RPMI8226 (cell line): ENCODE results near the gene UBE2J2.
"Not testable (repeated sequence)": the region's sequence is repeated elsewhere in the genome, so short reads cannot be mapped to it uniquely, and the experiment has no call there.

ENCODE experiments used
- DNase-seq: peaks from one replicate; pipeline ENCODE4 v3.0.0-alpha.2; 2015

The UBE2J2 gene

DNA sequence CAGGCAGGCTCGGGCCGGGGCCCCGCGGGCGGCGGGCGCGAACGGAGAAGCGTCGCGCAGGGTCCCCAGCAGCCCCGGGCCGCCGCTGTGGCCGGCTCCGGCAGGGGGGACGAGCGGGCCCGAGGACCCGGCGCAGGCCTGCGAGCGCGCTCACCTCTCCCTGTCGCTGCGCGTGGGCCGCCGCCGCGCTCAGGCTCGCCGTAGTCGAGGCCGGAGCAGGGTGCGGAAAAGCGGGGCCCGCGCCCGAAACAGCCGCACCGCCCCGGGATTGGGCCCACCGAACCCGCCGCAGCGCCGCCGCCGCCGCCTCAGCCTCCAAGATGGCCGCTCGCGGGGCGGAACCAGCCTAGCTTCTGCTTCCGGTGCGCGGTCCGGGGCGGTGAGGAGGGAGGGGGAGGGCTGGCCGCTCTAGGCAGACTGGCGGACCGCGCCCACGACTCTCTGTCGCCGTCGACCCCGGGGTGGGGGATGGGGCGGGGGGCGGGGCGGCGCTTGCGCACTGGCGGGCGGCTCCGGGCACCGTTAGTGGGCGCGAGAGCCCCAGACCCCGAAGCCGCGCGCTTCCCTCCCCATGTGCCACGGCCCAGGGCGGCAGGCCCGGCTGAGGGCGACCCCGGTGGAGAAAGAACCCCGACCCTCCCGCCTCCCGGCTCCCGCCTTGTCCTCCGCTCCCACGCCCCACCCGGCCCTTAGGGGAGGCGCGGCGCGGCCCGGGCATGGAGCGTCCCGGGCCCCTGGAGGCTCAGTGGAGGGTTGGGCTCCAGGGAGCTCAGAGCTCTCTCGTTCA, at the start of gene UBE2J2:
UBE2J2 (minus strand) TSS at position 343 of the 787 bp plus-strand sequence. CDS start 5,862 bp downstream, outside the sequence.
- DNase-seq = peak; percentile 96

DNA sequence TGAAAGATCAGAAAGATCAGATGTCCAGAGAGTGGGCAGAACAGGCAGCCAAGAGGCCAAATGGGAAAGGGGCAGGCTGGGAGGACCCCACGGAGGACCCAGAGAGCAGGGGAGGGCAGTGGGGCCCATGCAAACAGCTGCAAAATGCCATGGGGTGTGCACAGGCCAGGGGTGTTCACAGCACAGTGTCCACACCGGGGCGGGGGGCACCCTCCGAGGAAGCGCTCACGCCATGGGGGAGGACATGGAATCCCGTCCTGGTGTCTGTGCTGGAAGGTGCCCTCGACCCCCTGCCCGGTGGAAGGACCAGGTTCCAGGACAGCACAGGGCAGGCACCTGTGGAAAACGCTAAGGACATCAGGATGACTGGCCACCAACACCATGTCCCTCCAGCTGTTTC, 49.3 kb upstream of the UBE2J2 start:
- DNase-seq = no peak

DNA sequence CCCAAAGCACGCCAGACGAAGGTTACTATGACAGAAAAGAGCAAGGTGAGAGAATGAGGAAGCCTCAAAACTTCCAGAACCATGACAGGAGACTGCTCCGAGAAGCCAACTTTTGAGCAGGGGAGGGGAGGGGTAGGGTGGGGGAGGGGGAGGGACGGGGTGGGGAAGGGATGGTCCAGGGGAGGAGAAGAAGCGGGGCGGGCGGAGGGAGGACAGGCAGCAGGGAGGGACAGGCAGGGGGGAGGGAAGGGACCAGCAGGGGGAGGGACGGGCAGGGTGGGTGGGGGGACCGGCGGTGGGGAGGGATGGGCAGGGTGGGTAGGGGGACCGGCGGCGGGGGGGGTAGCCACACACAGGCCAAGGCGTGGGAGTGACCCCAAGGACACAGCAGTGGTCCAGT, 48.8 kb upstream of the UBE2J2 start:
- no peak for DNase-seq

DNA sequence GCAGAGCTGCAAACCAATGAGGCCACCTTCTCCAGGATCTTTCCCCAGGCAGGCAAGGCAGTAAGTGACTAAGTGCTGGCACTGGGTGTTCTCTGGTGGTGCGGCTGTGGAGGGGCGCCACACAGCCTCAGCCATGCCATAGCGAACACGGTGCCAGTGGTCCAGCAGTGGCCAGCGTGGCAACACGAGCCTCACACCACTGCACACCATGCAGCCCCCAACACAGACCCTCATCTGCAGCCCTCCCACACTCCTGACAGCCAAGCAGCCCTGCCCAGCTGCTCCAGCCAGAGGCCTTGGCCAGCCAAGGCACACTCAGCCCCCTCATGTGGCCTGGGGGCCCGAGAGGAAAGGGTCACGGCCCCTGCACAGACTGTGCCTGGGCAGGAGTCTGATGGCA, 47.8 kb upstream of the UBE2J2 start:
- DNase-seq = no peak

DNA sequence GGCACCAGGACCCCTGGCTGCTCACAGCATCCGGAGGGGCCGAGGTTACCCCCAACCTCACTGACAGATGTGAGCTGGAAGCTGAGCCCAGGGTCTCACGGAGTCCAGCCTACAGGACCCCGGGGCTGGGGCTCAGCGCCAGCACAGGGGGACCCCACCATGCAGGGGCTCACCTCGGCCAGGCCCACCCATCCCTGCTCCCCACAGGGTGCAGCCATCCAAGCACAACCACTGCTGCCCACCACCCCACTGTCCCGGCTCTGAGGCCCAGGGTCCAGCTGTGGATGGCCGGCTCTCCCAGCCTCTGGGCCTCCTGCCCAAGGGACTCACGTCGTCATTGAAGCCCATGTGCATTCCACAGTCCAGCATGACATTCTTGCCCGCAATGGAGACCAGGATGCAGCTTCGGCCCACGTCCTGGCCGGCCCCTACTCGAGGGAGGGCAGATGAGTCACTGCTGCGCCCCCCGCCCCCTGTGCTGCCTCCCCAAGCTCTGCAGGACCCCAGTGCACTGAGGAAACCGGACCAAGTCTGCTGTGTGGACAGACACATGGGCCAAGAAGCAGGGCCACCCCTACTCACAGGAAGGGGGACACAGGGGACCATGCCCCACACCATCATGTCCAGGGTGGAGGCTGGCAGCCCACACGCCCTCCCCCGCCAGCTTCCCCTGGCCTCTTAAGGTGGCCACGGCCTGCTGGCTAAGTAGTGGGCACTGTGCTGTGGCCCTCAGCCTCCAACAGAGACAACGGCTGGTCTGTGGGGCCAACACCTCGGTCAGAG, 47.2 kb upstream of the UBE2J2 start:
- no peak for DNase-seq

DNA sequence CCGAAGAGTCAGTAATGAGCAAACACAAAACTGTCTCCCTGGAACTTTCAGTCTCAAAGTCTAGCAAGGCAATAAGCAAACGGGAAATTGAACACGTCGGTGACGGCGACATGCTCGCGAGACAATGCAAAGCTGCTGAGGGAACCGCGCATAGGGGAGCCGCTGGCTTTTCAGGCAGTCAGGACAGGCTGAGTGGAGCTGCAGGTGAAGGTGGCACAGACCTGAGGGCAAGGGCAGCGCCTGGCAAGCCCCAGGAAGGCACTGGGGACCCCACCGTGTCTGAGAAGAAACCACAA, 45.9 kb upstream of the UBE2J2 start:
- DNase-seq = no peak

DNA sequence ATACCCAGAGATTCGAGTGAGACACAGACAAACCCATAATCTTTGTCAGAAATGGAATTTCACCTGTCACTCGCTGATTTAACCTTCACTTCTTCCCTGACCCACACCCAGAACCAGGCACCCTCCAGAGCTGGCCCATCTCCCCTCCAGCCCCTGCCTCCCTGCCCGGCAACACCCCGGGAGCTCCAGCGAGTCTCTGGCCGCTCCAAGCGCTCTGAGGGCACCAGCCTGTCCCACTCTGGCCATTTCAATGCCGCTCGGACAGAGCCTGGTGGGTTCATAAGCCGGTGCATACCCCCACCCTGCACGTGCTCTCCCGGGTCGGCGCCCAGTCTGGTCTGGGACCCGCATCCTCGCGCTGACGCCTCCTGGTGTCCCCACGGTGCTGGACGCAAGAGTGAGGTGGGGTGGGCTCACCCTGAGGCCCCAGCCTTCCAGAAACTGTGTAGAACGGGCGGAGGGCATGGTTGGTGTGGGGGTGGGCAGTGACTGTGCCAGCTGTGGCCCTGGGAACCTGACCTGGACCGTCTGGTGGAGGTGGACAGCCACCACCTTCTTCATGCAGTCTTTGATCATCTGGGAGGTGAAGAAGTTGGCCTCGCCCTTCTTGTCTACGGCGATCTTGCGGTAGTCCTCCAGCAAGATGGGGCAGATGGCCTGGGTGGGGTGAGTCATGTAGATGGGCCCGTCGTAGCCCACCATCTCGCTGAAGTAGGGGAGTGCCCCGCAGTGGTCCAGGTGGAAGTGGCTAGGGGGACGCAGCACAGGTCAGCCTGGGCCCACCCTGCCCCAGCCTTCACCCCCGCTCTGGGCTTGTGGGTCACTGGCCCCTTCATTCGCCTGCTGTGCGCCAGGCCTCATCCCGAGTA, 45.4 kb upstream of the UBE2J2 start:
- DNase-seq = no peak

DNA sequence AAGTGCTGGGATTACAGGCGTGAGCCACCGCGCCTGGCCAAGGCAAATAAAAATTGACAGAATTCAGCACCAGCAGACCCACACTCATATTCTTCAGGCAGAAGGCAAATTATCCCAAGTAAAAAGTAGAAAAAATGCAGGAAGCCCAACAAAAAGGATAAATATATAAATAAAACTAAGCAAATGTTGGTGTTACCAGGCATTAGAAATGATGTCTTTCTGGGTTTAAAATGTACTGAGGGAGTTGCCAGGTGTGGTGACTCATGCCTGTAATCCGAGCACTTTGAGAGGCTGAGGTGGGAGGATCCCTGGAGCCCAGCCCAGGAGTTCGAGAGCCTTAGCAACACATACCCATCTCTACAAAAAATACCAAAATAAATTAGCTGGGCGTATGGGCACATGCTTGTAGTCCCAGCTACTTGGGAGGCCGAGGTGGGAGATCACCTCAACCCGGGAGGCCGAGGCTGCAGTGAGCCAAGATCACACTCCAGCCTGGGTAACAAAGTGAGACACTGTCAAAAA, 44.5 kb upstream of the UBE2J2 start:
- no peak for DNase-seq

DNA sequence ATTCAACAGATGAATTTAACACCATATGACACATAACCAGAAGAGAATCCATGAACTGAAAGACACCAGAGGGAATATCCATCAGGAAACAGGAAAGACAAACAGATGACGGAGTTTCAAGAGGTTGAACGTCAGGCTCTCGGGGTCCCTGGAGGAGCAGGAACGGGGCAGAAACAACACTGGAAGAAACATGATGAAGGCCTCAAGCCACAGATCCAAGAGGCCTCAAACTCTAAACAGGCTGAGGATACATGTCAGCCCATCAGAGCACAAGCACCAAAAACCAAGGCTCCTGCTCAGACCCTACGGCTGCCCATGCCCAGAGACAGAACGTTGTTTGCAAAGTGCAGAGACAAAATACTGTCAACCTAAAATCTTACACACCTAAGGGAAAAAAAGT, 43.8 kb upstream of the UBE2J2 start:
- no peak for DNase-seq

DNA sequence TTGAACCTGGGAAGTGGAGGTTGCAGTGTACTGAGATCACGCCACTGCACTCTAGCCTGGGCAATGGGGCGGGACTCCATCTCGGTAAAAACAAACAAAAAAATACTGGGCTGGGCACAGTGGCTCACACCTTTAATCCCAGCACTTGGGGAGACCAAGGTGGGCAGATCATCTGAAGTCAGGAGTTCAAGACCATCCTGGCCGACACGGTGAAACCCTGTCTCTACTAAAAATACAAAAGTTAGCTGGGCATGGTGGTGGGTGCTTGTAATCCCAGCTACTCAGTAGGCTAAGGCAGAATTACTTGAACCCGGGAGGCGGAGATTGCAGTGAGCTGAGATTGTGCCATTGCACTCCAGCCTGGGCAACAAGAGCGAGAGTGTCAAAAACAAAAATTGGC, 42.5 kb upstream of the UBE2J2 start:
- not testable (repeated sequence) for DNase-seq

DNA sequence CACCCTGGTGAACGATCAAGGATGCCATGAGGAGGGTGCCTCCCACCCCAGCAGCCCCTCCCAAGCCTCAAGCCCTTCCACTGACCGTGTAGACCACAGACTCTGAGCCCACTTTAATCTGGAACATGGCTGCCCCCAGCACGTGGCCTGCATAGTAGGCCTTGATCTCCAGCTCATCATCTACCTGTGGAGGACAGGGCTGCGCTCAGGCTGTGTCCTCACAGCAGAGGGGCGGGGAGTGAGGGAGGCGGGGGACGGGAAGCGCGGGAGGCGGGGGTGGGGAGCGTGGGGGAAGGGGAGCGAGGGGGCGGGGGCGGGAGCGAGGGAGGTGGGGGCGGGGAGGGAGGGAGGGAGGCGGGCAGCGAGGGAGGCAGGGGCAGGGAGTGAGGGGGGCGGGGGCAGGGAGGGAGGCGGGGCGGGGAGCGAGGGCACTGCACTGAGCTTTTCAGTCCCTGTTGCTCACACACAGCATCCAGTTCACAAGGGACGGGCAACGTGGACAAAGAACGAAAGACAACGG, 41.8 kb upstream of the UBE2J2 start:
- DNase-seq = no peak

DNA sequence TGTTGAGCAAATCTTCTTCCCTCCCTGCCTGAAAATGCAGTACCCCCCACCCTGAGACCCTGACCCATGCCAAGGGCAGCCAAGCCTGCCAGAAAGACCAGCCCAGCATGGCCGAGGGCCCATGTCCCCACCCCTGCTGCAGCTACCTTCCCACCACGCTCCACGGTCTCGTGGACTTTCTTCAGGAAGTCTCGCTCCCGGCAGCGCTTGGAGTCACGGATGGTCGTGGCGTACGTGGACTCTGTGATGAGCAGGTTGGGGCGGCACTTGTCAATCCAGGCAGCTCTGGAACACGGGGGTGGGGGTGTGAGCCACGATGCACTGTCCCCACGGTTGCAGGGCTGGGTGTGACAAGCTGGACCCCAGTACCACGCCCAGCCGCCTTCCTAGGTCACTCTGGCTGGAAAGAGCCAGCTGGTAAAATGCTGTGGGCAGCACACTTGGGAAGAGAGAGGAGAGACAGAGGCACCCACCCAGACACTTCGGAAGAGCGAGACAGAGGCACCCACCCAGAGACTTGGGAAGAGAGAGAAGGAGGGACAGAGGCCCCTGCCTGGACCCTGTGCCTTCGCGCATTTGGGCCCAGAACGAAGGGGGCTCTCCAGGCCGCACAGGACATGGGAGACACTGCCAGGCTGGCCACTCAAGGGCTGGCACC, 41.2 kb upstream of the UBE2J2 start:
- DNase-seq = no peak

DNA sequence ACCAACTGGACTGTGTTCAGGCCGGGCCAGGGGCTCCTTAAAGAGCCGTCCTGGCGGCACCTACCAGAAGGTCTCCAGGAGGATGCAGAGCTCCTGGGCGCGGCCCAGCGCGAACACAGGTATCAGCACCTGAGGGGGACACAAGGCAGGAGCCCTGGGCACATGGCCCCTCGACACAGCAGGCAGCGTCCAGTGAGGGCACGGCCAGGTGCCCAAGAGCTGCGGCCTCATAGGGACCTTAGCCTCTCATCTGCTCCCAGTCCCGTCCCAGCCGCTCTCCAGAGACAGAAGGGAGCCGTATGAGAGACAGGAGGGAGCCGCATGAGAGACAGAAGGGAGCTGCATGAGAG, 40.6 kb upstream of the UBE2J2 start:
- DNase-seq = no peak

DNA sequence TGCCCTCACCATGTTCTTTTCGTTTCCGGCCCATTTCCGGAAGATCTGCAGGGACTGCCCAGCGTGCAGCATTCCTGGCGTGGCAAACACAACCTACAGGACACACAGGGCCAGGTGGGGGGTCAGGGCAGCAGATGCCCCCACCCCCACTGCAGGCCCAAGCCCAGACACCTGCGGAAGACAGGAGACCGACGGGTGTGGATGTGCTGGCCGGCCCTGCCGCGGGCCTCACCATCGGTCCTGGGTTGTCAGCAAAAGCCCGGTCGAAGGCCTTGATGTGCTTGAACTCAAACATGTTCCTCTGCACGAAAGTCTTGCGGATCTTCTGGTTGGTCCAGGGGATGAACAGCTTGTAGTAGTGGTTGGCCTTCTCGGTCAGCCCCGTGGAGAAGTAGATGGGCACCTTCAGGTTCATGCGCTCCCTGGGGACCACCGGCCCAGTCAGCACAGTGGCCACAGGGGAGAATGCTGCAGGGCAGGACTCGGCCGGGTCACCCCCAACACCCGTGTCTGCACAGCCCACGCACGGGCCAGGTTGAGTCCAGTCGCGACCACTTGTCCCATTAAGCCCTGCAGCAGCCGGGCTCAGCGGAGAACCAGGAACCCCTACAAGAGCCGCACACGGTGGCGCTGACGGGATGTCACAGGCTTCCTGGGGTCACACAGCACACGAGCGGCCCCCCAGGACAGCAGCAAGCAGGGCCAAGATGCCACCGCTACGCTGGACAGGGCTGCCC, 40.0 kb upstream of the UBE2J2 start:
- no peak for DNase-seq

DNA sequence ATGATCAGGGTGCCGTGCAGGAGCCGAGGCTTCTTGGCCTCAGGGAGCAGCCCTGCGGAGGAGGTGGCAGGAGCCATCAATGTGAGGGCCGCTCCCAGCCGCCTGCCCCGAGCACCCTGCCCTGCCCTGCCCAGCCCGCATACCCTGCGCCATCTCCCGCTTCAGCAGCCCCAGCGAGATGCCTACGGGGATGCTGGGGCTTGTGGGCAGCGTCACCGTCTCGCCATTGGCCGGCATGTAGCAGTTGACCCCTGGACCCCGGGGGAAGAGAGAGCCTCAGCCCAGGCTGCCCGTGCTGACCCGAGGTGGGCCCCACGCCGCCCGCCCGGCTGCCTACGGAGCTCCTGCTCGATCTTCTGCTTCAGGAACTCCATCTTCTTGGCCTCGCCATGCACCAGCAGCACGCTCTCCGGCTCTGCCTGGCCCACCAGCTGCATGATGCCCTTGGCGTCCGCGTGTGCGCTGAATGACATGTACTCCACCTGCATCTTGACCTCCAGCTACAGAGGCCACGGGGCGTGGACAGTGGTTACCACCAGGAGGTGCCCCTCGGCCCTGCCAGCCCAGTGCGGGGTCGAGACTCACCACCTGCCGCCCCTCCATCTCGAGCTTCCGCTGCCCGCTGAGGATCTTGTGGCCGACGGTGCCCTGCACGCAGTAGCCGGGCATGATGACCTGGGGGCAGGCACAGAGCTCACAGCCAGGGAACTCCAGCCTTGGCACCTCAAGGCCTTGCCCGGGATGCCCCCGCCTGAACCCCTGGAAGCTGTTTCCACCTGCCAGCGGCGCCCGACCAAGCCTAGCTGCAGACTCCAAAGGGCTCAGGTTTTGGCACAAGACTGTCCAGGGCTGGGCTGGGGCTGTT, 39.0 kb upstream of the UBE2J2 start:
- no peak for DNase-seq

DNA sequence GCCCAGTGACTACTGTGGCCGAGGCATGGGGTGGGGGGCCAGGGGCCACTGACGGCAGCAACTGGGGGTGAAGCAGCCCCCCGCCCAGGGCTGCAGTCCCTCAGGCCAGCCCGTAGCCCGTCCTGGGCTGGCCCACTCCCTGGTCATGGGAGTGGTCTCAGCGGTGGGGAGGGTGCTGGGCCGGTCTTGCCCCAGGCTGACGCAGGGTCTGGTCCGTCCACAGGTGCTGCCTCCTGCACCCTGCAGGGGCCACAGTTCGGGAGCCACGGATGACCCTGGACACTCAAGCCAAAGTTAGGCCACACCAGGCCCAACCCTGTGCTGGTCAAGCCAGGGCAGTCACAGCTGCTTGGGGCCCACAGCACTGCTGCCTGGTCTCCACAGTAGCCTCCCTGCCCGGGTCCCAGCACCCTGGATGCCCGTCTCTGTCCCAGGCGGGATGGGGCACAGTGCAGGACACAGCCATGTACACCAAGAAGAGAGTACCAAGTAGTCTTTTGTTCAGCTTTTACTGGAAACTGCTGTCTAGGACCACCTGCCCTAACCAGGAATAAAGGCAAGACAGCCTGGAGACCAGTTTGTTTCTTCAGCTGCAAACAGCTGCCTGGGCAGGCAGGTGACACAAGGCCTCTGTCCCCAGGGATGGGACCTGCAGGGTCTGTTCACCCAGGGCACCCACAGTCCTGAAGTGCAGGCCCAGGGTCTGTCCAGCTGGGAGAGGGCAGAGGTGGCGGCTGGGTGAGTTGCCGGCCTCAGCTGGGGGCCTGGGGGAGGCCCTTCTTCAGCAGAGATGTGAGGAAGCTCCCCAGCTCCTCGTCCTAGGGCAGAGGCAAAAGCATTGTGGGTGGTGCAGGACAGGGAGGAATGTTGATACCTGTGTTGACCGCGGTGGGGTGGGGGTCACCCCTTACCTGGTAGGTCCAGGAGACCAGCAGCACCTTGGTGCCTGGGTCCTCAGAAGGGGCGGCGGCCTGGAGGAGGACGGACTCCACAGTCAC, 37.8 kb upstream of the UBE2J2 start:
- DNase-seq = no peak

DNA sequence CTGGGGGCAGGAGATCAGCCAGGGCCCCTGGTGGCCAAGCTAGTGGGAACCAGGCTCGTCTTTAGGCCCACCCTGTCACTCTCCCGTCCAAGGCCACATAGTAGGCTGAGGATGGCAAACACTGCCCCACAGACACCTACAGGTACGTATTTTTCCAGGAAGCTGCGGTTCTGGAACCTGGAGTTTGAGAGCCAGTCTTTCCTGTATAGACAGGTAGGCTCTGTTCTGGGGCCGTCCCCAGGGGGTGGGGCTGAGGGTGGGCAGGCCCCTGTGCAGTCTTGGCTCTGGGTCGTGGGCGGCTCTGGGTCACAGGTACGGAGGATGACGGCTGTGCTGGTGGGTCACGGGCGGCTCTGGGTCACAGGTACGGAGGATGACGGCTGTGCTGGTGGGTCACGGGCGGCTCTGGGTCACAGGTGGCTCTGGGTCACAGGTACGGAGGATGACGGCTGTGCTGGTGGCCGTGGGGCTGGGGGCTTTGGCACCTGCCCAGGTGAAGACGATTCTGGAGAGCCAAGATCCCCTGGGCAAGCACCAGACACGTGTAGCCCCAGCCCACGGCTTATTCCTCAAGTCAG, 36.9 kb upstream of the UBE2J2 start:
- no peak for DNase-seq

DNA sequence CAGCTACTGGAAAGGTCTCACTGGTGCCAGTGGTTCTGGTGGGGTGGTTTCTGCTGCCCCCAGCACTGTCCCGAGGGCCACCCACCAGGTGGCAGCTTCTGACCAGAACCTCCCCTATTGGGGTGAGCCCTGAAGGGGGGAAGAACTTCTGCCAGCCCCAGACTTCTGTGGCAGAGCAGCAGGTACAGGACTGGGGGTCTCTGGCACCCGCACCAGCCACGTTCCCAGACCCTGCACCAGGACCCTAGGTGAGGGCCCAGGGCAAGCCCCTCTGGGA, 36.4 kb upstream of the UBE2J2 start:
- no peak for DNase-seq
